HepG2 (cell line): ENCODE measurements around the gene GFOD1. TPM values are rescaled to one million over a fixed set of nuclear protein-coding genes. Genes with fewer than 3 reads are reported as not detected.

ENCODE experiments used
- AKAP8 ChIP-seq: sonication (generic); formaldehyde crosslinking; IDR thresholded peaks from 2 replicates; pipeline ENCODE4 v1.5.1; 2020; ENCODE audit warnings: mild to moderate bottlenecking, missing genetic modification reagents
- GABPA ChIP-seq, 2 experiments: IDR thresholded peaks; 2 replicates each; pipeline ENCODE4 v1.6.1; 2011 to 2016; ENCODE audit warnings: low read depth in 2 of 2, low read length in 1 of 2, missing biosample characterization in 1 of 2, missing genetic modification characterization in 1 of 2
- NCOA1 ChIP-seq: sonication (generic); formaldehyde crosslinking; IDR thresholded peaks from 2 replicates; pipeline ENCODE4 v1.9.0; 2021; ENCODE audit warnings: missing genetic modification reagents
- NFE2L1 ChIP-seq: sonication (generic); formaldehyde crosslinking; IDR thresholded peaks from 2 replicates; pipeline ENCODE4 v1.4.0; 2020; ENCODE audit warnings: missing genetic modification reagents, mild to moderate bottlenecking, borderline replicate concordance
- NR2F2 ChIP-seq: IDR thresholded peaks from 2 replicates; pipeline ENCODE4 v1.6.1; 2012; ENCODE audit warnings: low read depth, inconsistent platforms, borderline replicate concordance
- RCOR2 ChIP-seq: IDR thresholded peaks from 2 replicates; pipeline ENCODE4 v1.6.1; 2016; ENCODE audit warnings: missing biosample characterization, missing genetic modification reagents
- RERE ChIP-seq: IDR thresholded peaks from 2 replicates; pipeline ENCODE4 v1.6.1; 2016; ENCODE audit warnings: low read depth, missing genetic modification reagents, missing compliant biosample characterization
- SUZ12 ChIP-seq: fragments of 150-350 bp; IDR thresholded peaks from 2 replicates; pipeline ENCODE4 v1.6.1; 2014; ENCODE audit warnings: low read depth, low read length
- TRIM24 ChIP-seq: sonication (generic); formaldehyde crosslinking; IDR thresholded peaks from 2 replicates; pipeline ENCODE4 v1.8.0; 2022; ENCODE audit warnings: mild to moderate bottlenecking, missing genetic modification reagents
- ZBTB4 ChIP-seq: sonication (generic); formaldehyde crosslinking; IDR thresholded peaks from 2 replicates; pipeline ENCODE4 v1.4.0; 2020; ENCODE audit warnings: missing genetic modification reagents, mild to moderate bottlenecking, borderline replicate concordance
- polyA plus RNA-seq, 8 experiments: library from polyadenylated mRNA; depleted of rRNA in 3 of 8; stranded (reverse) in 7 of 8; unstranded in 1 of 8; fragments of >200 nt; fragmentation: Illumina TruSeq in 4 of 8; extraction: Trizol in 4 of 8; gene quantifications; 2 replicates each; pipeline versions ENCODE4 v1.2.1 to v1.2.3, GENCODE V29; 2011 to 2016; ENCODE audit warnings: low read depth in 4 of 8, missing spikeins in 1 of 8, mixed read lengths in 1 of 8; ENCODE audit not compliant: insufficient read depth in 1 of 8
- total RNA-seq, 5 experiments: library from RNA; depleted of rRNA; stranded (reverse); fragments of >200 nt; fragmentation: Illumina TruSeq; extraction: Trizol; gene quantifications; 2 replicates each; pipeline ENCODE4 v1.2.3, GENCODE V29; 2016; ENCODE audit warnings: low read depth in 1 of 5

The GFOD1 gene
- total and polyA plus RNA-seq, 2 of the 13 experiments (the other 11 are each of a cell fraction or from before 2014, with no cell fraction given), result 1.9 to 6.4 TPM

DNA sequence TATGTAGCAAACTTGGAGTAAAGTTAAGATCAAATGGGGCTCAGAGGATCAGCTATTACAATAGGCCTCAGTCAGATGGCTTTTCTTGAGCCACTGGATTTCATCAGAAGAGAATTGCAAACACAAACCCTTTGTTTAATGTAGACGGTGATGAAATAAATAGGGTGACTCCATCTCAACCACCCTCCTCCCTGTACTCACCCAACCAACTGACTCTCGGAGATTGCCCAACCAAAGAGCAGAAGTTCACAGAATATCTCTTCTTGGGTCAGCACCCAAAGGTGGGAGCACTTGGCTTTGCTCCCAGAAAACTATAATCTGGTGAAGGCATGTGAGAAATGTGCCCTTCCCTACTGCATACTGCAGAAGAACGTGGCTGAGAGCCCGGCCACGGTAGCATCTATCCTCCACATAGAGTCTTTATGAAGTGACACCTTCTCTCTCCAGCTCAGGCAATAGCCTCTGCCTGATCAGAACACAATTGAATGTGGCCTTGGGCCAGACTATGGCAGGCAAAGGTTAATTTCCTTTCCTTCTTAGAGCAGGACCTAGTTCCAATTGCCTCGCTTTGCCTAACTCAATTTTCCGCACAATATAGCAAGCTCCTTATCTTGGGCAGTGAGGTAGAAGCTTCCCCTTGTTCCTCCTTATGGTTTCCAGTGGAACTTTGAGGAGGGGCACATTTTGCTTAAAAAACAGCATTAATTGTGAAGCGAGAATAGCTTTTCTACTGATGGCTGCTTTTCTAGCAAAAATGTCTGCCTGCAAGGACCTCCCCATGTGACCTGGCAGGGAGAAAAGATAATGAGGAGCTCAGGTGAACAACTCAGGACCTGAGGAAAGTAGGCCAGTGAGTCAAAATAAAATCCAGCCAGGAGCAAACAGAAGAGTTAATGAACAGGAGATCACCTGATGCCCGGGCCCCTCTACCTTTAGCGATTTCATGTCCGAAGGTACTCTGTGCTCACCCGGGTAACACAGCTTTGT, 79.4 kb downstream of the GFOD1 start (continued):
- TF ChIP-seq RERE (CRISPR knock-in tag), result peak; percentile 70
- 0 out of 2 replicates have a peak, but pooled peaks have one; percentile 72 for TF ChIP-seq TRIM24 (CRISPR knock-in tag)
- no peak for TF ChIP-seq NFE2L1 (CRISPR knock-in tag)
- TF ChIP-seq RCOR2 (CRISPR knock-in tag), result peak; percentile 89
- peak; percentile 68; the same call in 1 of the 2 replicates for TF ChIP-seq NCOA1
- no peak for TF ChIP-seq GABPA (IDR thresholded peaks at IDR 0.05; ENCODE audit: low read depth, low read length)
- TF ChIP-seq GABPA (CRISPR knock-in tag; IDR thresholded peaks at IDR 0.05; ENCODE audit: low read depth), result 0 out of 2 replicates have a peak, but pooled peaks have one; percentile 19
- peak; percentile 67; the same call in 1 of the 2 replicates for TF ChIP-seq ZBTB4 (CRISPR knock-in tag)
- TF ChIP-seq SUZ12, result no peak
- no peak for TF ChIP-seq AKAP8
- TF ChIP-seq NR2F2, result peak; percentile 85; the same call in 1 of the 2 replicates
